ENCODE measurements around the gene PPA1. TPM values are rescaled to one million over a fixed set of nuclear protein-coding genes. Genes with fewer than 3 reads are reported as not detected.

PPA1 gene
- total and polyA plus RNA-seq, 2 of the 4 experiments (the other 2 are of a cell fraction): 78.6 to 102 TPM

DNA sequence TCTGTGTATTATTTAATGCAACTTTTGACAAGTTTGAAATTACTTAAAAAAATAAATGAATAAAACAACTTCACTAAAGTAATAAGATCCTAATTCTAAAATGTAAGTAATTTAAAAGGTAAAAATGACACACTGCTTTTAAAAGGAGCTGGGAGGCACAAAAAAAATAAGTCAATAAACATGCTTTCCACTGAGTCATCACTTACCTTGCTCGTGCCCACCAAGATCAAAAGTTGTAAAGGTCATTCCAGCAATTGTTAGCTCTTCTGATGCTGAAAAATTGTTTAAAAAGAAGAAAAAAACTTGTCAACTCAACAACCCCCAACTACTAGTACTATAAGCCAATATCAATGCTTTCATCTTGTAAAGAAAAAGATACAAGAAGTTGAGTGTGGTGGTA lies 72.4 kb downstream of the PPA1 start:
- Histone ChIP-seq H3K4me1 (ENCODE audit: control insufficient read depth, insufficient read depth, low read length) (peaks cover 8% of the 10 kb centered on the region), H2AFZ (replicated peaks; ENCODE audit: low read length, poor library complexity) (no peak overlapping the region), H3K4ac (ENCODE audit: low read depth, low read length) (no peak overlapping the region), H4K20me1 (ENCODE audit: insufficient read depth, low read length) (peaks cover 73% of the 10 kb centered on the region), H3K9me1 (ENCODE audit: insufficient read depth, low read length) (peaks cover 8% of the 10 kb centered on the region), H4K5ac (ENCODE audit: low read depth, low read length) (no peak overlapping the region), H3K9ac (ENCODE audit: low read depth, low read length) (no peak overlapping the region), H2AK9ac (replicated peaks; ENCODE audit: low read depth, low read length, poor library complexity) (no peak overlapping the region), H2BK20ac (ENCODE audit: low read depth, low read length) (no peak overlapping the region), H4K91ac (ENCODE audit: insufficient read depth, low read depth, low read length) (no peak overlapping the region), H3K27me3 (ENCODE audit: control insufficient read depth, insufficient read depth, low read length) (no peaks in the 10 kb centered on the region), H3K56ac (ENCODE audit: extremely low read depth, insufficient read depth, low read length) (no peak overlapping the region), H3K27ac (ENCODE audit: insufficient read depth, low read length) (no peak overlapping the region), H2BK5ac (ENCODE audit: low read depth, low read length, poor library complexity, severe bottlenecking) (no peak overlapping the region), H3K23ac (ENCODE audit: low read depth, low read length) (no peak overlapping the region), H3K9me3 (ENCODE audit: control insufficient read depth, insufficient read depth, low read length) (no peaks in the 10 kb centered on the region), H2AK5ac (ENCODE audit: low read depth, low read length) (no peak overlapping the region), H3K4me3 (ENCODE audit: insufficient read depth, low read depth, low read length) (no peak overlapping the region), H3K4me2 (ENCODE audit: low read depth, low read length) (no peak overlapping the region), H3K18ac (ENCODE audit: low read depth, low read length) (no peak overlapping the region), H2BK120ac (ENCODE audit: low read depth, low read length) (no peak overlapping the region), H2BK15ac (ENCODE audit: low read depth, low read length) (no peak overlapping the region), H3K36me3 (ENCODE audit: control insufficient read depth, insufficient read depth, low read length) (peaks cover 36% of the 10 kb centered on the region), H3K14ac (replicated peaks; ENCODE audit: low read depth, low read length) (no peak overlapping the region), H4K8ac (ENCODE audit: low read depth in 2 of 2, low read length in 2 of 2) (no peak overlapping the region), H3K79me1 (ENCODE audit: low read depth in 1 of 2, low read length in 2 of 2) (peaks cover 27 to 74% of the 10 kb centered on the region in 2 experiments)
- intact Hi-C loops (cut with micrococcal nuclease): no loop called here
- TF ChIP-seq MAZ (IDR thresholded peaks at IDR 0.05; ENCODE audit: borderline replicate concordance, low read depth, low read length): no peak
- TF ChIP-seq MXI1 (IDR thresholded peaks at IDR 0.05; ENCODE audit: borderline replicate concordance, low read depth, low read length): no peak
- no peak for TF ChIP-seq RCOR1 (IDR thresholded peaks at IDR 0.05; ENCODE audit: insufficient replicate concordance, low read length)
- no peak for TF ChIP-seq MAFK (IDR thresholded peaks at IDR 0.05; ENCODE audit: low read depth, low read length)
- TF ChIP-seq, protein P1, sequence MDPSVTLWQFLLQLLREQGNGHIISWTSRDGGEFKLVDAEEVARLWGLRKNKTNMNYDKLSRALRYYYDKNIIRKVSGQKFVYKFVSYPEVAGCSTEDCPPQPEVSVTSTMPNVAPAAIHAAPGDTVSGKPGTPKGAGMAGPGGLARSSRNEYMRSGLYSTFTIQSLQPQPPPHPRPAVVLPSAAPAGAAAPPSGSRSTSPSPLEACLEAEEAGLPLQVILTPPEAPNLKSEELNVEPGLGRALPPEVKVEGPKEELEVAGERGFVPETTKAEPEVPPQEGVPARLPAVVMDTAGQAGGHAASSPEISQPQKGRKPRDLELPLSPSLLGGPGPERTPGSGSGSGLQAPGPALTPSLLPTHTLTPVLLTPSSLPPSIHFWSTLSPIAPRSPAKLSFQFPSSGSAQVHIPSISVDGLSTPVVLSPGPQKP (IDR thresholded peaks at IDR 0.05; ENCODE audit: borderline replicate concordance, low read depth, low read length): no peak
- TF ChIP-seq, protein P2, sequence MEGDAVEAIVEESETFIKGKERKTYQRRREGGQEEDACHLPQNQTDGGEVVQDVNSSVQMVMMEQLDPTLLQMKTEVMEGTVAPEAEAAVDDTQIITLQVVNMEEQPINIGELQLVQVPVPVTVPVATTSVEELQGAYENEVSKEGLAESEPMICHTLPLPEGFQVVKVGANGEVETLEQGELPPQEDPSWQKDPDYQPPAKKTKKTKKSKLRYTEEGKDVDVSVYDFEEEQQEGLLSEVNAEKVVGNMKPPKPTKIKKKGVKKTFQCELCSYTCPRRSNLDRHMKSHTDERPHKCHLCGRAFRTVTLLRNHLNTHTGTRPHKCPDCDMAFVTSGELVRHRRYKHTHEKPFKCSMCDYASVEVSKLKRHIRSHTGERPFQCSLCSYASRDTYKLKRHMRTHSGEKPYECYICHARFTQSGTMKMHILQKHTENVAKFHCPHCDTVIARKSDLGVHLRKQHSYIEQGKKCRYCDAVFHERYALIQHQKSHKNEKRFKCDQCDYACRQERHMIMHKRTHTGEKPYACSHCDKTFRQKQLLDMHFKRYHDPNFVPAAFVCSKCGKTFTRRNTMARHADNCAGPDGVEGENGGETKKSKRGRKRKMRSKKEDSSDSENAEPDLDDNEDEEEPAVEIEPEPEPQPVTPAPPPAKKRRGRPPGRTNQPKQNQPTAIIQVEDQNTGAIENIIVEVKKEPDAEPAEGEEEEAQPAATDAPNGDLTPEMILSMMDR (conservative IDR thresholded peaks at IDR 0.05; ENCODE audit: low read depth, low read length): no peak
- TF ChIP-seq CHD1 (IDR thresholded peaks at IDR 0.05; ENCODE audit: low read depth, low read length): no peak
- no peak for TF ChIP-seq SMC3 (IDR thresholded peaks at IDR 0.05; ENCODE audit: low read depth, low read length)
- no peak for TF ChIP-seq NFE2L2 (IDR thresholded peaks at IDR 0.05; ENCODE audit: low read depth, low read length)
- TF ChIP-seq POLR2A (IDR thresholded peaks at IDR 0.05; ENCODE audit: low read depth, low read length): no peak
- TF ChIP-seq BHLHE40 (IDR thresholded peaks at IDR 0.05; ENCODE audit: low read depth, low read length): no peak
- TF ChIP-seq, protein P3, sequence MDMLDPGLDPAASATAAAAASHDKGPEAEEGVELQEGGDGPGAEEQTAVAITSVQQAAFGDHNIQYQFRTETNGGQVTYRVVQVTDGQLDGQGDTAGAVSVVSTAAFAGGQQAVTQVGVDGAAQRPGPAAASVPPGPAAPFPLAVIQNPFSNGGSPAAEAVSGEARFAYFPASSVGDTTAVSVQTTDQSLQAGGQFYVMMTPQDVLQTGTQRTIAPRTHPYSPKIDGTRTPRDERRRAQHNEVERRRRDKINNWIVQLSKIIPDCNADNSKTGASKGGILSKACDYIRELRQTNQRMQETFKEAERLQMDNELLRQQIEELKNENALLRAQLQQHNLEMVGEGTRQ (IDR thresholded peaks at IDR 0.05; ENCODE audit: low read depth, low read length): no peak
- no peak for TF ChIP-seq CEBPB (IDR thresholded peaks at IDR 0.05; ENCODE audit: low read depth, low read length)
- no peak for TF ChIP-seq RAD21 (IDR thresholded peaks at IDR 0.05; ENCODE audit: low read length)
- TF ChIP-seq RFX5 (IDR thresholded peaks at IDR 0.05; ENCODE audit: low read depth, low read length): no peak
- no peak for TF ChIP-seq FOS (IDR thresholded peaks at IDR 0.05; ENCODE audit: low read depth, low read length)
- in situ Hi-C loops (cut with MboI; ENCODE audit: low sequenced_read_pairs): no loop called here
- no CpG with 5 or more reads among the region's 1 CpG for WGBS, 2 experiments (ENCODE audit: extremely low coverage in 2 of 2, insufficient read length in 1 of 2)
- POLR2A ChIA-PET (ENCODE audit: unreplicated experiment): no interaction called here
- DNase-seq (no peak), ATAC-seq (ENCODE audit: low read depth) (no peak)
- dilution Hi-C loops (cut with HindIII; ENCODE audit: low sequenced_read_pairs, unreplicated experiment): no loop called here
- BruUV-seq (replicated peaks): no TSS peak
- CTCF ChIA-PET: no interaction called here

Measured in IMR-90 (cell line).